CD4-positive, alpha-beta memory T cell (primary cell): ENCODE measurements around the gene FANCI. TPM values are rescaled to one million over a fixed set of nuclear protein-coding genes. Genes with fewer than 3 reads are reported as not detected.

Experiments
- CTCF ChIA-PET: fragments of 350-600 bp; sonication (Branson Sonifier 250); formaldehyde crosslinking; loops from one replicate; lab custom pipeline; 2021; ENCODE audit warnings: inconsistent platforms; ENCODE audit not compliant: partially characterized antibody; lab: Charles Lee
- POLR2A ChIA-PET: fragments of 350-600 bp; sonication (Branson Sonifier 250); formaldehyde crosslinking; loops from one replicate; lab custom pipeline; 2021; ENCODE audit not compliant: partially characterized antibody; lab: Charles Lee
- DNase-seq, 5 donors: peaks; one replicate each; pipeline versions ENCODE4 v3.0.0 to v3.0.0-alpha.2; 2020 to 2022; ENCODE audit warnings: mixed read lengths in 1 of 5
- H3K27ac ChIP-seq: one replicate; pipeline ENCODE4 v1.7.0; 2013; ENCODE audit warnings: low read depth, low read length
- H3K27me3 ChIP-seq: 2 replicates; pipeline ENCODE4 v1.7.0; 2013; ENCODE audit warnings: mild to moderate bottlenecking, low read length, moderate library complexity; ENCODE audit not compliant: insufficient read depth
- H3K36me3 ChIP-seq: 2 replicates; pipeline ENCODE4 v1.7.0; 2013; ENCODE audit warnings: mild to moderate bottlenecking, low read length, moderate library complexity; ENCODE audit not compliant: insufficient read depth
- H3K4me1 ChIP-seq: 2 replicates; pipeline ENCODE4 v1.7.0; 2013; ENCODE audit warnings: mild to moderate bottlenecking, low read length, moderate library complexity; ENCODE audit not compliant: insufficient read depth
- H3K4me3 ChIP-seq, 2 donors: one replicate each; pipeline ENCODE4 v1.7.0; 2013; ENCODE audit warnings: low read length in 2 of 2, mild to moderate bottlenecking in 1 of 2
- H3K9me3 ChIP-seq, 2 donors: one replicate each; pipeline ENCODE4 v1.7.0; 2013; ENCODE audit warnings: low read length in 2 of 2, control low read depth in 1 of 2; ENCODE audit not compliant: control insufficient read depth in 1 of 2
- H3K27ac Mint-ChIP-seq, 7 donors: one replicate each; pipeline ENCODE4 v1.8.0; 2020 to 2021; ENCODE audit warnings: mixed read lengths in 7 of 7, mild to moderate bottlenecking in 6 of 7, inconsistent platforms in 3 of 7, moderate library complexity in 3 of 7
- H3K27me3 Mint-ChIP-seq, 2 donors: one replicate each; pipeline ENCODE4 v1.8.0; 2020 to 2021; ENCODE audit warnings: mixed read lengths in 2 of 2
- H3K36me3 Mint-ChIP-seq, 2 donors: one replicate each; pipeline ENCODE4 v1.8.0; 2020 to 2021; ENCODE audit warnings: mixed read lengths in 2 of 2, inconsistent platforms in 1 of 2, mild to moderate bottlenecking in 1 of 2
- H3K4me1 Mint-ChIP-seq, 4 donors: one replicate each; pipeline ENCODE4 v1.8.0; 2020 to 2021; ENCODE audit warnings: mixed read lengths in 4 of 4, mild to moderate bottlenecking in 1 of 4
- H3K4me3 Mint-ChIP-seq, 8 donors: one replicate each; pipeline ENCODE4 v1.8.0; 2020 to 2021; ENCODE audit warnings: mixed read lengths in 8 of 8, mild to moderate bottlenecking in 7 of 8, moderate library complexity in 6 of 8, inconsistent platforms in 3 of 8
- H3K9me3 Mint-ChIP-seq, 8 donors: one replicate each; pipeline ENCODE4 v1.8.0; 2020 to 2021; ENCODE audit warnings: mixed read lengths in 8 of 8, mild to moderate bottlenecking in 5 of 8, inconsistent platforms in 3 of 8, moderate library complexity in 1 of 8
- intact Hi-C: fragments of 100-400 bp; cut with micrococcal nuclease; formaldehyde crosslinking; loops from one replicate; pipeline ENCODE4 v1.15.1; 2023
- polyA plus RNA-seq, 2 donors: library from polyadenylated mRNA; unstranded; fragments of 300-500 nt; fragmentation: Illumina TruSeq; gene quantifications; one replicate each; pipeline ENCODE4 v1.2.3, GENCODE V29; 2021
- total RNA-seq, 2 experiments: library from RNA; stranded (reverse); gene quantifications; one replicate each; pipeline ENCODE4 v1.2.3, GENCODE V29; 2021

The FANCI gene
- total and polyA plus RNA-seq, 4 experiments from 2014 or later, result 3.9 to 19.0 (median 8.5) TPM

DNA sequence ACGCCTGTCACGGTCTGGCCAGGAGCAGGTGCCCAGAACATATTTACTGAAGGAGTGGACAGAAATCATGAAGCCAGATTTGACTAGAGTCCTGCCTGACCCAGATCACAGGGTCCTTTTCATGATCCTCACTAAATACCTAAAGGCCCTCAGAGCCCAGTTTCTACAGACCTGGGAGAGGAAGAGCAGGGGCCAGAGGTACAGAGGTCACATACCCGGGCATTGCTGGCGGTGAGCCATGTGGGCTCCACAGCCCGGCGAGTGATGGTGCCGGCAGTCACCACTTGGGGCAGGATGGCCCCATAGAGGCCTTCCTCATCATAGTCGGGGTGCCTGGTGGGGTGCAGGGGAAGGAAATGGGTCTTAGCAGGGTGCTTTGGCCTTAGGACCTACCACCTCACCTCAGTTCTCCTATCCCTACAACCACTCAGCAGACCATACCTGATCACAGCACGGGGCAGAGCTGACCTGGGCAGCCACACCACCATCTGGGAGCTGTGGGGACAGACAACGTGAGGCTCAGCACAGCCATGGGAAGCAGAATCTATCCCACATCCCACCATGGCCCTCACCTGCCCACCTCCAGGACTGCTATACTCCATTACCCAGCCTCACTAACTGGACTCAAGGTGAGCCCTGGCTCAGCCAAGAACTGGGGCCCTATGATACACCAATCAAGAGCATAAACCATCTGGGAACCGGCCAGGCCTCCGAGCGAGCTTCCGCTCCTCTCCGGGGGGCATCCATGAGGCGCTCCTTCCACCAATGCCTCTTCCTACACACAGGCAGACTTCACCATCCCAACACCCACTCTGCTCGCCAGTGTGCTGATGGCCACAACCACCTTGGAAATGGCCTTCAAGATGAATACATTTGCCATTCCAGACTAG lies 78.0 kb downstream of the FANCI start:
- no peaks in the 10 kb centered on the region for H3K27me3 ChIP-seq
- H3K4me1 ChIP-seq, result no peaks in the 10 kb centered on the region
- H3K4me1 Mint-ChIP-seq, result peaks cover 0 to 28% (median 8%) of the 10 kb centered on the region in 4 donors
- POLR2A ChIA-PET, result interaction anchor here (0.5 kb wide), 1 partner anchor 9 kb away, joined by 3 read pairs; no protein-coding TSS in a partner anchor
- peaks cover 65 to 88% of the 10 kb centered on the region in 2 donors for H3K36me3 Mint-ChIP-seq
- H3K27me3 Mint-ChIP-seq, result no peaks in the 10 kb centered on the region
- peaks cover 96% of the 10 kb centered on the region for H3K36me3 ChIP-seq
- no peaks in the 10 kb centered on the region for H3K9me3 ChIP-seq
- intact Hi-C loops, result no loop called here
- H3K4me3 Mint-ChIP-seq, result no peak overlapping the region
- CTCF ChIA-PET, result interaction anchor here (4.0 kb wide), 1 partner anchor 37 kb away, joined by 16 read pairs; no protein-coding TSS in a partner anchor
- DNase-seq, result no peak
- peaks cover 0 to 1% (median 0%) of the 10 kb centered on the region in 8 donors for H3K9me3 Mint-ChIP-seq
- no peak overlapping the region for H3K27ac ChIP-seq
- H3K4me3 ChIP-seq, result no peak overlapping the region
- peak overlapping the region in 4 of 7 donors; percentile 10 to 76 (median 58) for H3K27ac Mint-ChIP-seq

DNA sequence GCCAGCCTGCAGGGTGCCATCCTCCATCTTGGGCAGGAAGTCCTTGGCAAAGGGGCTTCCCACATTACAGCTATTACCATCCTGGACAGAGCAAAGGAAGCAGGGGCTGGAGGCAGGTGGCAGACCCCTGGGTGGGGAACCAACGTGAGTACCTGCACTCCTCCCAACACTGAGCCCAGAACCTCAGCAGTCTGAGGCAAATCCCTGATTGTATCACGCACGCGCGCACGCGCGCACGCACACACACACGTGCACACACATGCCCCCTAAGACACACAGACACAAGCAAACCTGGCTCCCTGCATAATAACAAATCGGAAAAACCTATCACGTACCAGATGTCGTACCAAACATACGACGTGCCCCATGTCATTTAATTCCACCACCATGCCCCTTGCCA lies 79.0 kb downstream of the FANCI start:
- POLR2A ChIA-PET, result interaction anchor here (0.6 to 2.7 kb wide), 3 partner anchors 9 to 1626 kb away, joined by 3 to 13 read pairs (median 4); partner anchors contain the start of gene POLG
- peaks cover 0 to 1% (median 0%) of the 10 kb centered on the region in 8 donors for H3K9me3 Mint-ChIP-seq
- Histone ChIP-seq H3K4me1 (no peaks in the 10 kb centered on the region), H3K4me3 (no peak overlapping the region), H3K9me3 (no peaks in the 10 kb centered on the region), H3K27me3 (no peaks in the 10 kb centered on the region), H3K36me3 (peaks cover 94% of the 10 kb centered on the region), H3K27ac (no peak overlapping the region)
- H3K4me1 Mint-ChIP-seq, result peaks cover 0 to 28% (median 9%) of the 10 kb centered on the region in 4 donors
- DNase-seq, result no peak
- peak overlapping the region; percentile 36 to 78 (median 59) for H3K27ac Mint-ChIP-seq
- CTCF ChIA-PET, result interaction anchor here (4.0 kb wide), 1 partner anchor 36 kb away, joined by 16 read pairs; no protein-coding TSS in a partner anchor
- H3K27me3 Mint-ChIP-seq, result no peaks in the 10 kb centered on the region
- H3K36me3 Mint-ChIP-seq, result peaks cover 67 to 89% of the 10 kb centered on the region in 2 donors
- no peak overlapping the region for H3K4me3 Mint-ChIP-seq
- intact Hi-C loops, result no loop called here

DNA sequence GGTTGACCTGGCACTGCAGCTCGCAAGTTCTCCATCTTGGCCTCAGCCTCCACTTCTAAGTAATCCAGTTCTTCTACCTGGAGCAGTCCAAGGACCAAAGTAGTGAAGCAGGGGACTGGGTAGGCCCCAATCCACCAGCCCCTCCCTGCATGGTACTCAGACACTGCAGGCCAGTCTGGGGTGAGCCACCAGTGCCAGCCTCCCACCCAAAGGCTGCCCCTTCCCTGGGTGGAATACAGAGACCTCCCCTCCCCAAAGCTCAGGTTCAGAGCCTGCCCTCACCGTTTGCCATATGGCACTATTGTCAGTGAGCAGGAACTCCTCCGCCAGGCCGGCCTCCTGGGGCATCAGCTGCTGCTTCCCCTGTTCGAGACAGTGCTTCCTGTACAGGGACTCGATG lies 80.0 kb downstream of the FANCI start:
- Mint-ChIP-seq H3K4me1 (peaks cover 4 to 38% (median 12%) of the 10 kb centered on the region in 4 donors), H3K4me3 (no peak overlapping the region), H3K27me3 (no peaks in the 10 kb centered on the region), H3K36me3 (peaks cover 71 to 85% of the 10 kb centered on the region in 2 donors), H3K9me3 (peaks cover 0 to 1% (median 0%) of the 10 kb centered on the region in 8 donors), H3K27ac (peak overlapping the region in 2 of 7 donors; percentile 19 to 52)
- Histone ChIP-seq H3K27ac (no peak overlapping the region), H3K27me3 (no peaks in the 10 kb centered on the region), H3K9me3 (no peaks in the 10 kb centered on the region), H3K4me1 (peaks cover 7% of the 10 kb centered on the region), H3K36me3 (peaks cover 98% of the 10 kb centered on the region), H3K4me3 (no peak overlapping the region)
- DNase-seq, result no peak
- CTCF ChIA-PET, result interaction anchor here (1.1 to 4.0 kb wide), 3 partner anchors 9 to 35 kb away, joined by 3 to 16 read pairs (median 3); partner anchors contain the start of gene POLG
- POLR2A ChIA-PET, result interaction anchor here (2.7 kb wide), 1 partner anchor 11 kb away, joined by 13 read pairs; the partner anchor contains the start of gene POLG
- intact Hi-C loops, result no loop called here

DNA sequence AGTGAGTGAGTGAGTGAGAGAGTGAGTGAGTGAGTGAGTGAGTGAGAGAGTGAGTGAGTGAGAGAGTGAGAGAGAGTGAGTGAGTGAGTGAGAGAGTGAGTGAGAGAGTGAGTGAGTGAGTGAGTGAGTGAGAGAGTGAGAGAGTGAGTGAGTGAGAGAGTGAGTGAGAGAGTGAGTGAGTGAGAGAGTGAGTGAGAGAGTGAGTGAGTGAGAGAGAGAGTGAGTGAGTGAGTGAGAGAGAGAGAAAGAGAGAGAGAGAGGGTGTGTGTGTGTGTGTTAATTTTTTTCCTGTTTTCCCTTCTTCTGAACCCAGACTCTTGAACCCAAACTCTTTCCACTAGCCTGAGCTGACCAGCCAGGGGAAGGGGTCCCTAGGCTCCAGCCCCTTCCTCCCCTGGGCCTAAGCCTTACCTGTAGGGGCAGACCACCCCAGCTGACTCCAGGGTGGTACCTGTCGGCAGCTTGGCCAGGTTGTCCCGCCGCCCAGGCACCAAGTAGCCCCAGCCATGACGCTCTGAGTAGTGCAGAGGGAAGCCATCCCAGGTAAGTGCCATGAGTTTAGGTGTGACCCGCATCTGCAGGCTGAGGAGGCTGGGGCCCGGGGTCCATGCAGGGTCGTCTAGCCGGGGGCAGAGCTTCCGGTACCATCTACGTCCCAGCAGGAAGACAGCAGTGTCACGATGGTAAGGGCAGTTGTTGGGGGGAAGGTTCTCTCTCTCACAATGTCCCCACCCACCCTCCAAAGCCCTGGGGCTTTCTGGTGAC lies 81.4 kb downstream of the FANCI start:
- peaks cover 0 to 1% (median 0%) of the 10 kb centered on the region in 8 donors for H3K9me3 Mint-ChIP-seq
- ChIA-PET CTCF (interaction anchor here (4.0 kb wide), 1 partner anchor 33 kb away, joined by 16 read pairs; no protein-coding TSS in a partner anchor), POLR2A (interaction anchor here (2.7 kb wide), 1 partner anchor 10 kb away, joined by 13 read pairs; the partner anchor contains the start of gene POLG)
- no peaks in the 10 kb centered on the region for H3K27me3 Mint-ChIP-seq
- no peaks in the 10 kb centered on the region for H3K9me3 ChIP-seq
- no peaks in the 10 kb centered on the region for H3K27me3 ChIP-seq
- no peak overlapping the region for H3K4me3 ChIP-seq
- H3K4me3 Mint-ChIP-seq, result peak overlapping the region in 1 of 8 donors; percentile 59
- H3K27ac ChIP-seq, result no peak overlapping the region
- peaks cover 97% of the 10 kb centered on the region for H3K36me3 ChIP-seq
- intact Hi-C loops, result no loop called here
- peak overlapping the region in 5 of 7 donors; percentile 12 to 87 (median 60) for H3K27ac Mint-ChIP-seq
- H3K4me1 Mint-ChIP-seq, result peaks cover 14 to 43% (median 23%) of the 10 kb centered on the region in 4 donors
- peaks cover 71 to 84% of the 10 kb centered on the region in 2 donors for H3K36me3 Mint-ChIP-seq
- DNase-seq, result no peak
- peaks cover 21% of the 10 kb centered on the region for H3K4me1 ChIP-seq

DNA sequence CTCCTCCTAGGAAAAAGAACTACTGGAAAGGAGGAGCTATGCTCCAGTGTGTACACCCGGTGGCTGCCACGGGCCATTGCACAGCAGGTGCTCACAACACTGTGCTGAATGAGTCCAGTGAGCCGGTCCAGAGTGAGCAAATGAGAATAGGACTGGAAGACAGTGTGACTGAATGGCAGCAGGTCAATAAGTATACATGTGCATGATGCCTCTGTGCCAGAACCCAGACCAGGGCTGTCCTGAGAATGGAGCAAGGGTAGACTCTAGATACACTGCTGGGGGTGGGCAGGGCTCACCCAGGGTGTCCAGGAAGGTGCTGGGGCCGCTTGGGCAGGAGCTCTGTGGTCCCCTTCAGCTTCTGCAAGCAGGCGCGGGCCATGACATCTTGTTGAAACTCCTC lies 82.5 kb downstream of the FANCI start:
- POLR2A ChIA-PET, result interaction anchor here (0.9 kb wide), 1 partner anchor 8 kb away, joined by 3 read pairs; the partner anchor contains the start of gene POLG
- Histone ChIP-seq H3K4me1 (peaks cover 32% of the 10 kb centered on the region), H3K4me3 (no peak overlapping the region), H3K27ac (no peak overlapping the region), H3K9me3 (no peaks in the 10 kb centered on the region), H3K36me3 (peaks cover 97% of the 10 kb centered on the region), H3K27me3 (no peaks in the 10 kb centered on the region)
- Mint-ChIP-seq H3K4me3 (no peak overlapping the region), H3K27me3 (no peaks in the 10 kb centered on the region), H3K36me3 (peaks cover 77 to 86% of the 10 kb centered on the region in 2 donors), H3K4me1 (peaks cover 24 to 54% (median 32%) of the 10 kb centered on the region in 4 donors), H3K27ac (peak overlapping the region in 2 of 7 donors; percentile 46 to 66), H3K9me3 (peaks cover 0 to 1% (median 0%) of the 10 kb centered on the region in 8 donors)
- DNase-seq, result no peak
- intact Hi-C loops, result no loop called here
- CTCF ChIA-PET, result no interaction called here

DNA sequence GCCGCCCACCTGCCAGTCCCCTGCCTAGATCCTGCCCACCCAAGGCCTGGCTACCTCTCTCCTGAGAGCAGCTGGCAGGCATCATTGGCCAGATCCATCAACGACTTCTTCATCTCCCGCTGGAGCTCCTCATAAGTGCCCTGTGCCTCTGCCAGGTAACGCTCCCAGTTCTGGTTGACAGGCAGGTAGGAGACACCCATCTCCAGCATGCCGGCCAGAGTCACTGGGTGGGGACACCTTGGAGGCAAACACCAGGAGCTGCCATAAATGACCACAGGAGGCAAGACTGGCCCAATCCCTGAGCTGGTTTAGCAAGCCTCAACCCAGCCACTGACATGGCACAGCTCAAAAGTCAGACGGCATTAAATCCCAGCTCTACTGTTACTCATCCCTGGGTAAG lies 83.3 kb downstream of the FANCI start:
- no peak overlapping the region for H3K4me3 ChIP-seq
- H3K36me3 ChIP-seq, result peaks cover 97% of the 10 kb centered on the region
- H3K36me3 Mint-ChIP-seq, result peaks cover 75 to 86% of the 10 kb centered on the region in 2 donors
- H3K9me3 Mint-ChIP-seq, result peaks cover 0 to 1% (median 0%) of the 10 kb centered on the region in 8 donors
- POLR2A ChIA-PET, result no interaction called here
- H3K9me3 ChIP-seq, result no peaks in the 10 kb centered on the region
- CTCF ChIA-PET, result interaction anchor here (1.6 to 4.3 kb wide), 2 partner anchors 31 to 120 kb away, joined by 4 to 28 read pairs; no protein-coding TSS in a partner anchor
- H3K27ac ChIP-seq, result no peak overlapping the region
- intact Hi-C loops, result no loop called here
- no peaks in the 10 kb centered on the region for H3K27me3 ChIP-seq
- peak overlapping the region in 2 of 7 donors; percentile 25 to 46 for H3K27ac Mint-ChIP-seq
- DNase-seq, result no peak
- peaks cover 40% of the 10 kb centered on the region for H3K4me1 ChIP-seq
- H3K4me1 Mint-ChIP-seq, result peaks cover 31 to 62% (median 38%) of the 10 kb centered on the region in 4 donors
- H3K27me3 Mint-ChIP-seq, result no peaks in the 10 kb centered on the region
- no peak overlapping the region for H3K4me3 Mint-ChIP-seq
